ENCODE results near the gene FTCD. TPM values are rescaled to one million over a fixed set of nuclear protein-coding genes. Genes with fewer than 3 reads are reported as not detected.
A peak's percentile ranks its signal among the peaks of the same experiment; 100 is the strongest.

Gene FTCD
- total and polyA plus RNA-seq, 9 of the 15 experiments (the other 6 are each of a cell fraction or from before 2014, with no cell fraction given) = 0.11 to 1.6 (median 0.67) TPM; not detected in 5

DNA sequence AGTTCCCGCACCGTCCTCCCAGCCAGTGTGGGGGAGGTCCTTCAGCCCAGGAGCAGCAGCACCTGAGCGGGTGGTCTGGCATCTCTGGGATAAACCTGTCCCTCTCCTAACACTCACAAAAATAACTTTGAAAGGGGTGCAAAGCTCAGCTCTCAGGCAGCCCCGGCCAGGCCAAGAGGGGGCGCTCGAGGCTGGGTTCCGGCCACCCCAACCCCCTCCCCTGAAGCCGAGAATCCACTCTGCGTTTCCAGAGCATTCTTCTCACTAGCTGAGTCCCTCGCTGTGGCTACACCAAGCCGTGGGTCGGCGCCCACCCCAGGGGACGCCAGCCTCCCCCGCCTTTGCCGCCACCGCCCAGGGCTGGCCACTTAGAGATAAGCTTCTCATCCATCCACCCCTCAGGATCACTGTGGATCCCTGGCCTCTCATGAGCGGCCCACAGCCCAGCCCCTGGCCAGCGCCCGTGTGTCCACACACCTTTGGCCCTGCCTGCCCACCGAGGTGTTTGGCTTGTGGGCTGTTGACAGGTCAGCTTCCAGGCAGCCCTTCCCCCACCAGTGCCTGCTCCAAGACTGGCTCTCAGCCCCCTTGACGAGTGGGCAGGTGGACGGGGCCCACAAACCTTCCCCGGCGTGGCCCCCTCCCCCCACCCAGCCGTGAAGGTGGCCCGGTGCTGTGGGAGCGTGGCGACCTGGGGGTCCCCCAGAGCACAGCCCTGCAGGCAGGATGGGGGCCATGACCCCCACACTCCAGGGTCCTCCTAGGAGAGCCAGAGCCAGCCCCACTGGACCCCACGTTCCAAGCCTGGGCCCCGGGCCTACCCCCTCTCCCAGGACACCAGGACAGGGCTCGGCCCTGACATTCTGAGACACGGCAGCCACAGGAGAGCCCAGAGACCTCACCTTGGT lies 1.9 kb downstream of the FTCD start (continued):
- TF ChIP-seq, protein P1, sequence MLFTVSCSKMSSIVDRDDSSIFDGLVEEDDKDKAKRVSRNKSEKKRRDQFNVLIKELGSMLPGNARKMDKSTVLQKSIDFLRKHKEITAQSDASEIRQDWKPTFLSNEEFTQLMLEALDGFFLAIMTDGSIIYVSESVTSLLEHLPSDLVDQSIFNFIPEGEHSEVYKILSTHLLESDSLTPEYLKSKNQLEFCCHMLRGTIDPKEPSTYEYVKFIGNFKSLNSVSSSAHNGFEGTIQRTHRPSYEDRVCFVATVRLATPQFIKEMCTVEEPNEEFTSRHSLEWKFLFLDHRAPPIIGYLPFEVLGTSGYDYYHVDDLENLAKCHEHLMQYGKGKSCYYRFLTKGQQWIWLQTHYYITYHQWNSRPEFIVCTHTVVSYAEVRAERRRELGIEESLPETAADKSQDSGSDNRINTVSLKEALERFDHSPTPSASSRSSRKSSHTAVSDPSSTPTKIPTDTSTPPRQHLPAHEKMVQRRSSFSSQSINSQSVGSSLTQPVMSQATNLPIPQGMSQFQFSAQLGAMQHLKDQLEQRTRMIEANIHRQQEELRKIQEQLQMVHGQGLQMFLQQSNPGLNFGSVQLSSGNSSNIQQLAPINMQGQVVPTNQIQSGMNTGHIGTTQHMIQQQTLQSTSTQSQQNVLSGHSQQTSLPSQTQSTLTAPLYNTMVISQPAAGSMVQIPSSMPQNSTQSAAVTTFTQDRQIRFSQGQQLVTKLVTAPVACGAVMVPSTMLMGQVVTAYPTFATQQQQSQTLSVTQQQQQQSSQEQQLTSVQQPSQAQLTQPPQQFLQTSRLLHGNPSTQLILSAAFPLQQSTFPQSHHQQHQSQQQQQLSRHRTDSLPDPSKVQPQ (CRISPR knock-in tag; IDR thresholded peaks at IDR 0.05; ENCODE audit: borderline replicate concordance) = no peak
- TF ChIP-seq ZNF76 (CRISPR knock-in tag; IDR thresholded peaks at IDR 0.05; ENCODE audit: borderline replicate concordance) = no peak
- no peak for TF ChIP-seq RBM25 (IDR thresholded peaks at IDR 0.05; ENCODE audit: low read depth, low read length, severe bottlenecking)
- no peak for TF ChIP-seq SRF (CRISPR knock-in tag; IDR thresholded peaks at IDR 0.05)
- TF ChIP-seq WHSC1 (IDR thresholded peaks at IDR 0.05; ENCODE audit: low read length) = no peak
- no peak for TF ChIP-seq ZNF384 (IDR thresholded peaks at IDR 0.05; ENCODE audit: low read depth, low read length)
- peak; percentile 95 for TF ChIP-seq ETV1 (tag; conservative IDR thresholded peaks at IDR 0.05; ENCODE audit: low read depth)
- no peak for TF ChIP-seq CAMTA2 (CRISPR knock-in tag; conservative IDR thresholded peaks at IDR 0.05)
- TF ChIP-seq MEF2A (IDR thresholded peaks at IDR 0.05; ENCODE audit: control insufficient read depth, low read depth, low read length) = peak; percentile 18; the same call in 1 of the 2 replicates
- TF ChIP-seq LEF1 (IDR thresholded peaks at IDR 0.05) = peak; percentile 80
- 0 out of 2 replicates have a peak, but pooled peaks have one; percentile 45 for TF ChIP-seq ZKSCAN1 (IDR thresholded peaks at IDR 0.05; ENCODE audit: low read depth, low read length)
- TF ChIP-seq PHF21A (IDR thresholded peaks at IDR 0.05; ENCODE audit: borderline replicate concordance, low read depth) = 0 out of 2 replicates have a peak, but pooled peaks have one; percentile 15
- no peak for TF ChIP-seq GTF2E2 (tag; IDR thresholded peaks at IDR 0.05)
- TF ChIP-seq ZNF324 (CRISPR knock-in tag; IDR thresholded peaks at IDR 0.05) = no peak
- TF ChIP-seq, protein P2, sequence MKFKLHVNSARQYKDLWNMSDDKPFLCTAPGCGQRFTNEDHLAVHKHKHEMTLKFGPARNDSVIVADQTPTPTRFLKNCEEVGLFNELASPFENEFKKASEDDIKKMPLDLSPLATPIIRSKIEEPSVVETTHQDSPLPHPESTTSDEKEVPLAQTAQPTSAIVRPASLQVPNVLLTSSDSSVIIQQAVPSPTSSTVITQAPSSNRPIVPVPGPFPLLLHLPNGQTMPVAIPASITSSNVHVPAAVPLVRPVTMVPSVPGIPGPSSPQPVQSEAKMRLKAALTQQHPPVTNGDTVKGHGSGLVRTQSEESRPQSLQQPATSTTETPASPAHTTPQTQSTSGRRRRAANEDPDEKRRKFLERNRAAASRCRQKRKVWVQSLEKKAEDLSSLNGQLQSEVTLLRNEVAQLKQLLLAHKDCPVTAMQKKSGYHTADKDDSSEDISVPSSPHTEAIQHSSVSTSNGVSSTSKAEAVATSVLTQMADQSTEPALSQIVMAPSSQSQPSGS (CRISPR knock-in tag; IDR thresholded peaks at IDR 0.05) = no peak
- peak; percentile 77 for TF ChIP-seq MTA3 (IDR thresholded peaks at IDR 0.05; ENCODE audit: borderline replicate concordance)
- TF ChIP-seq TCFL5 (CRISPR knock-in tag; conservative IDR thresholded peaks at IDR 0.05) = no peak
- TF ChIP-seq MCM3 (IDR thresholded peaks at IDR 0.05) = no peak
- TF ChIP-seq CREBBP (IDR thresholded peaks at IDR 0.05; ENCODE audit: low read depth, low read length) = no peak
- 0 out of 2 replicates have a peak, but pooled peaks have one; percentile 12 for TF ChIP-seq ZNF830 (CRISPR knock-in tag; IDR thresholded peaks at IDR 0.05)
- no peak for TF ChIP-seq HDAC3 (IDR thresholded peaks at IDR 0.05; ENCODE audit: borderline replicate concordance, partially characterized antibody)
- TF ChIP-seq LCOR (CRISPR knock-in tag; IDR thresholded peaks at IDR 0.05) = 0 out of 2 replicates have a peak, but pooled peaks have one; percentile 29
- TF ChIP-seq ZNF146 (CRISPR knock-in tag; IDR thresholded peaks at IDR 0.05; ENCODE audit: unreplicated experiment) = no peak
- peak; percentile 52 for TF ChIP-seq CHD4 (IDR thresholded peaks at IDR 0.05; ENCODE audit: insufficient read depth, insufficient replicate concordance, low read depth, low read length, poor library complexity, severe bottlenecking)
- no peak for TF ChIP-seq NR4A1 (CRISPR knock-in tag; IDR thresholded peaks at IDR 0.05)
- TF ChIP-seq NR4A1 (tag; IDR thresholded peaks at IDR 0.05) = 0 out of 2 replicates have a peak, but pooled peaks have one; percentile 46
